ENCODE measurements around the gene SORCS3.

The SORCS3 gene

GRCh38 chr10:104867966-104868598, 227.0 kb downstream of the SORCS3 start:
- DNase-seq: no peak

- DNase-seq: no peak
Measured at GRCh38 chr10:104872691-104873090, 231.6 kb downstream of the SORCS3 start.

GRCh38 chr10:104873161-104873560, 232.1 kb downstream of the SORCS3 start:
- no peak for DNase-seq

GRCh38 chr10:104875561-104875960, 234.5 kb downstream of the SORCS3 start:
- DNase-seq: no peak

- DNase-seq: no peak
Measured at GRCh38 chr10:104880624-104881398, 239.7 kb downstream of the SORCS3 start.

GRCh38 chr10:104881740-104882139, 240.7 kb downstream of the SORCS3 start:
- no peak for DNase-seq

GRCh38 chr10:104892879-104893617, 252.0 kb downstream of the SORCS3 start:
- no peak for DNase-seq

- no peak for DNase-seq
Measured at GRCh38 chr10:104893701-104894100, 252.6 kb downstream of the SORCS3 start.

- DNase-seq: no peak
Measured at GRCh38 chr10:104894681-104895080, 253.6 kb downstream of the SORCS3 start.

GRCh38 chr10:104895541-104895940, 254.5 kb downstream of the SORCS3 start:
- no peak for DNase-seq

GRCh38 chr10:104895981-104896380, 254.9 kb downstream of the SORCS3 start:
- DNase-seq: no peak

- DNase-seq: no peak
Measured at GRCh38 chr10:104897696-104898095, 256.6 kb downstream of the SORCS3 start.

GRCh38 chr10:104899779-104900178, 258.7 kb downstream of the SORCS3 start:
- no peak for DNase-seq

GRCh38 chr10:104903433-104903832, 262.3 kb downstream of the SORCS3 start:
- no peak for DNase-seq

- DNase-seq: no peak
Measured at GRCh38 chr10:104904753-104905323, 263.7 kb downstream of the SORCS3 start.

- DNase-seq: no peak
Measured at GRCh38 chr10:104906112-104906511, 265.0 kb downstream of the SORCS3 start.

- no peak for DNase-seq
Measured at GRCh38 chr10:104907521-104907920, 266.4 kb downstream of the SORCS3 start.

GRCh38 chr10:104908581-104908980, 267.5 kb downstream of the SORCS3 start:
- no peak for DNase-seq

- DNase-seq: no peak
Measured at GRCh38 chr10:104910712-104911111, 269.6 kb downstream of the SORCS3 start.

GRCh38 chr10:104913390-104913789, 272.3 kb downstream of the SORCS3 start:
- DNase-seq: no peak

- DNase-seq: no peak
Measured at GRCh38 chr10:104920476-104920875, 279.4 kb downstream of the SORCS3 start.

- no peak for DNase-seq
Measured at GRCh38 chr10:104921763-104922162, 280.7 kb downstream of the SORCS3 start.

GRCh38 chr10:104922810-104923209, 281.7 kb downstream of the SORCS3 start:
- no peak for DNase-seq
